ENCODE data around the gene KCNJ15.

The KCNJ15 gene

DNA sequence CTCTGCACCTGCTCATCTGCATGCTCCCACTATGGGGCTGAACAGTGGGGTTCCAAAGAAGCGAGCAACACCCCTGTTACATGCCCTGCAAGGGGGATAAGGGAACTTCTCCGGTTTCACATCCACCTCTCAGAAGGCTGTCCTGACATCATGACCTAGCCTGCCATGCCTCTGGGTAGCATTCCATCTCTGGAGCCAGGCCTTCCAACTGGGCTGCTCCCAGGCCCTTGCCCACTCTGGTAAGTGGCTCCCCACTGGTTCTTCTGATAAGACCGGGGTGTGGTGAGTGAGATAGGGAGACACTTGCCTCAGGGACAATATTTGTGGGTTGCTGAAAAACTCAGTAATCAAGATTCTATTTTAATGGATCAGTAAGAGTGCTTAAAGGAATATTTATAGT is 57.8 kb downstream of the KCNJ15 start:
- intact Hi-C loops (cut with DNase I), result no loop called here

GRCh38 chr21:38315122-38315521 is 58.3 kb downstream of the KCNJ15 start:
- no peak for DNase-seq
- intact Hi-C loops (cut with DNase I), result no loop called here

More for the DNA sequence above, 57.8 kb downstream of the KCNJ15 start:
- DNase-seq, result no peak

DNA sequence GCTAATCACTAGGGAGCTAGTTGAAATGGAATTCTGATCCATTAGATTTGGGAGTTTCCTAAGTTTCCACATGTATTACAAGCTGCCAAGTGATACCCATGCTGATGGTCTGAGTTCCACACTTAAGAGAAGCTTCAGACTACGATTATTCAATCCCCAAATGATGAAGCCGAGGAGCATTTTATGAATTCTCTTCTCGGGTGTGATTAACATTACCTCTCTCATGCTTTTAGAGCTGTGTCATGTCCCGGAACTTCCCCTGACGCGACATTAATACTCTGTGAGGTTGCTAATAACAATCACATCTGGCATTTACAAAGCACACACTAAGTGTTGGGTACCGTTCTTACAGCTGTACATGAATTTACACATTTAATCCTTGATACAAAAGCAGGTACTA is 63.0 kb downstream of the KCNJ15 start:
- no peak for DNase-seq
- intact Hi-C loops (cut with DNase I), result no loop called here

- intact Hi-C loops (cut with DNase I), result no loop called here
- no peak for DNase-seq
These were observed 64.8 kb downstream of the KCNJ15 start for GRCh38 chr21:38321568-38321967.

- DNase-seq, result no peak
- intact Hi-C loops (cut with DNase I), result no loop called here
These were observed 65.6 kb downstream of the KCNJ15 start for GRCh38 chr21:38322311-38322950.

DNA sequence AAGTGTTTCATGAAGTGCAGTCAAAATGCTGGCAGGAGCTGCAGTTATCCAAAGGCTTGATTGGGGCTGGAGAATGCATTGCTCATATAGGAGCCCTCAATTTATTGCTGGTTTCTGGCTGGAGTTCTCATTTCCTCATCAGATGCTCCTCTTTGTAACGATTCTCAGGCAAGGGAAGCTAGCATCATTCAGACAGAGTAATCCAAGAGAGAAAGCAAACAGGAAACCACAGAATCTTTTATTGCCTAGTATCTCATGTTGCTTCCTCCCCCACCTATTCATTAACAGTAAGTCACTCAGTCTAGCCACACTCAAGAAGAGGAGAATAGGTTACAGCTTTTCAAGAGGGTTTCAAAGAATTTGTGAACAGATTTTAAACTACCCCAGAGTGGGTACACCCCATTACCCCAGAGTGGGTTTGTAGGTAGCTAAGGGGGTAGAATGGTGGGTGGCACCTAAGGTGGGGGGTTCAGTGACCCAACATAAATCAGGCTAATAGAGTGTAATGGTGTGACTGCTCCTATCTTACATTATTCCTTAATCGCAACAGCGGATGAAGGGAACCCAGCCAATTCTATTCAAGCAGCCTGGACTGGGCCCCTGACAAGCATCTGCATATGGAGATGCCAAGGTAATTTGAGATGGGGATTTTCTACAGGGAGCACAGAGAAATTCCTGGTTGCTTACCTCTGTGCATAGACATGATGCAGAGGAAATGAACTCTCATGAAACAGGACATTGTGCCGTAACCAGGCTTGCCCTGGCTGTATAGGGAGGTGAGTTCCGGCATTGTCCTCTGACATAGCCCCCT is 67.1 kb downstream of the KCNJ15 start:
- intact Hi-C loops (cut with DNase I), result no loop called here
- no peak for DNase-seq

- DNase-seq, result no peak
- intact Hi-C loops (cut with DNase I), result no loop called here
These were observed 68.4 kb downstream of the KCNJ15 start for GRCh38 chr21:38325216-38325615.

GRCh38 chr21:38325731-38326420 is 69.1 kb downstream of the KCNJ15 start:
- no peak for DNase-seq

DNA sequence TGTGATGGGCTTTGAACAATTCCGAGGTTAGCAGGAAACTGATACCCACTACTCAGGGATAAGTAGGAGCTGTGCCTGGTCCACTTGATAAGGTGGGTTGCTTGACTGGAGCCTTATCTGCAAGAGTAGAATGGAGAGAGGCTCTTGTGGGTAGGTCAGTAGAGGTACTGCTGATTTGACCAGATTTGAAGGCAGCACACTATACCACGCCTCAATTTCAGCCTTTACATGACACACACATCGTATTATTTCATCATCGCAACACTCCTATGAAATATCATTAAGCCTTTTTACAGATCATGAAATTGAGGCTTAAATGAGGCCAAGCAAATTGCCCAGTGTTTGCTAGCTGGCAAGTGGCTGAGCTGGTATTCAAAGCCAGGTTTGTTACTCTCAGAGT is 69.6 kb downstream of the KCNJ15 start:
- intact Hi-C loops (cut with DNase I), result no loop called here
- DNase-seq, result no peak

More at GRCh38 chr21:38325731-38326420, 69.1 kb downstream of the KCNJ15 start:
- intact Hi-C loops (cut with DNase I), result no loop called here

DNA sequence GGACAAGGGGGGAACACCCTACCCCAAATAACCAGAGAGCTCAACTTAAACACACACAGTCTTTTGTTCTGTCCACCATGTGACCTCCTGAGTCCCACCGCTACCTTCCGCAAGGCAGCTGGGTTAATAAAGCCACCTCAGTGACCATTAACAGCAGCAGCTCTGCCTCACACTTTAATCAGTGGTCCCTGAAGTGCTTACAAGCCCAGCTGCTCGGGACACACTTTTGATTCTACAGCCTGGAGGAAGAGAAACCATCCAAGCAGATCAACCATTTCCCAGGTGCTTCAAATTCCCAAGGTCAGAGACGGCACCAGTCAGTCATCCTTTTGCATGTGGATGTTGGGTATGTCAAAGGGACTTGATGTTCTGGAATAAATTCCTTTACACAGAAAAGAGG is 70.1 kb downstream of the KCNJ15 start:
- intact Hi-C loops (cut with DNase I), result no loop called here
- DNase-seq, result no peak

DNA sequence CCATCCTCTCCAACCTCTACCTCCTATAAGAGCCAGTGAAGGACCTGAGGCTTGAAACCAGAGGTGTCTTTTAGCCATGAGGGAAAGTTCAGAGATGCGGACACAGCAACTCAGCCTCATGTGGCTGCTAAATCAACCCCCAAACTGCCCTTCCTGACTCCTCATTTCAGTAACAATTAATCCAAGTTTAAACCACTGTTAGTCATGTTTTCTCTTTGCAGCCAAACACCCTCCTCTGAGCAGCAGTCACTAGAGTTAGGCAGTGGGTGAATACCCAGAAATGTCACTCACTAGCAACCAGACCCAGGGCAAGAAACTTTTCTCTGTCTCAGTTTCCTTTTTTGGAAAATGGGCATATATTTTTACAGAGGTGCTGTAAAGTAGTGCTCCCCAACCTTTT is 71.2 kb downstream of the KCNJ15 start:
- intact Hi-C loops (cut with DNase I), result no loop called here
- DNase-seq, result no peak

DNA sequence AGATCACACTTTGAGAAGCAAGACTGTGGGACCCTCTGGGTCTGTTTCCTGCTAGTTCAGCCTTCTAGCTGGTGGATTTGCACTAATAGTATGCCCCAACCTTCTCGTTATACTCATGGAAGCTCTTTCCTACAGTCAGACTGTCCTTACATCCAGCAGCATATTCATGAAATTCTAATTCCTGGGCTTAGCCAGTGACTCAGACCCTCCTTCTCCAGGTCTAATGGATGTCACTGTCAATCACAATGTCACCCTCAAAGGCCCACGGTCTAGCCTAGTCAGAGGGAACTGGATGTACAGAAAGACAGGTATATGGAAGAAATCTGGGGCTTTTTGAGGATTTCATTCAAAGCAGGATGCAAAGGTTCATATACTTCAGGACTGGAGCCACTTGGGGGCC is 72.4 kb downstream of the KCNJ15 start:
- intact Hi-C loops (cut with DNase I), result no loop called here
- no peak for DNase-seq

- intact Hi-C loops (cut with DNase I), result no loop called here
- DNase-seq, result no peak
These were observed 73.9 kb downstream of the KCNJ15 start for GRCh38 chr21:38330666-38331065.

DNA sequence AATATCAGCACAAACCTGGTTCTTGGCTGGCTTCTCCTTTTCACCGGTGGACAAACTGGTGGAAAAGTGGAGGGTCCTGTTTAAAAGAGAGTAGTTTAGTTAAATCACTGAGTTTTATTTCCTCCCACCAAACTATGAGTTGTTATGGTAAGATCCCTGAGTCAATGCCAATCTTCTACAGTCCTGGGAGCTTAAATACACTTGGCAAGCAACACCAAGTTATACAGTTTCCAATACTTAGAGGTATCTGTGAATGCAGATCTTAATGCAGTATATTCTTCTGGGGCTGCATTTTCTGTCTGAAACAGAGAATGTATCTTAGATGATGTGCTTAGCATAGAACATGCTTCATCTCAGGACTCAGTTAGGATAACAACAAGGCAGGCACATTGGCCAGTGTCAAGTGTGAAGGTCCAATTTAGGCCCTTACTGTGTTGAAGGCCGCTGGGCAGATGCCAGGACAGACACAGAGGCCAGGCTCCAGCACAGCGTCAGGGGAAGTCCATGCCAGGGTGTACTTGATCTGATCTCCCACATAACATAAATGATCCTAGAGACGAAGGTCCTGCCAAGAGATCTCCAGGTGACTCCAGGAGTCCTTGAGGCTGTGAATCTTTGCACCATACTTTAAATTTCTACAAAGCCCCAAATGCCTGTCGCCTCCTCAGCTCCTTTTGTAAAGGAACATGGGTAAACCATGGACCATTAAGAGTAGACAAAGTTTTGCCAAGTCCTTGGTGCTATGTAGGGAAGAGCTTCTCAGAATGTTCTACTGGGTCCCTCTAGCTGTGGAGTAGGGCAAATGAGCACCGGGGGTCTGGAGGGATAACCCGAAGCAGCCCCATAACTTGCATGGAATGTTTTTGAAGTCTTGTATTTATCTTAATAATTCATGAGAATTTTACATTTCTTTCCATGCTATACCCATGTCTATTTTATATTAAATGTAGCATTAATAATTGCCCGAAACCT is 76.8 kb downstream of the KCNJ15 start:
- no peak for DNase-seq
- intact Hi-C loops (cut with DNase I), result no loop called here

DNA sequence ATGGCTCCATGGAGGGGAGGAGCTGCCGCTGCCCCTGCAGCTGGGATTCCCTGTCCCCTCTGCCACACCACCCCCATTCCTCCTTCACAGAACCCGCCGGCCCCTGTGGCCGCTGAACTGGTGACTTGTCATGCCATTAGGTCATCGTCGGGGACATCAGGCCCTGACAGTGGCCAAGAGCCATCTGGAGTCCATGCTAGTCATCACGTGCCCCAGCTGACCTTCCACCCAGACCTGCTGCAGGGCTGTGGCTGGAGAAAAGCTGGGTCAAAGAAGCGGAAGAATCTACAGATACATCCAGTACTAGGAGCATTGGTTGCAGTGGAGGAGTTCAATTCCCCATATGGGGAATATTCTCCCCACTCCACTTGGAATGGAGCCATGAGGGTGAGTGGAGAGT is 78.1 kb downstream of the KCNJ15 start:
- peak in 7 of 42 donors; percentile 10 to 48 (median 18) for DNase-seq
- intact Hi-C loops (cut with DNase I), result no loop called here

- no peak for DNase-seq
- intact Hi-C loops (cut with DNase I), result no loop called here
These were observed 81.0 kb downstream of the KCNJ15 start for GRCh38 chr21:38337793-38338192.

DNA sequence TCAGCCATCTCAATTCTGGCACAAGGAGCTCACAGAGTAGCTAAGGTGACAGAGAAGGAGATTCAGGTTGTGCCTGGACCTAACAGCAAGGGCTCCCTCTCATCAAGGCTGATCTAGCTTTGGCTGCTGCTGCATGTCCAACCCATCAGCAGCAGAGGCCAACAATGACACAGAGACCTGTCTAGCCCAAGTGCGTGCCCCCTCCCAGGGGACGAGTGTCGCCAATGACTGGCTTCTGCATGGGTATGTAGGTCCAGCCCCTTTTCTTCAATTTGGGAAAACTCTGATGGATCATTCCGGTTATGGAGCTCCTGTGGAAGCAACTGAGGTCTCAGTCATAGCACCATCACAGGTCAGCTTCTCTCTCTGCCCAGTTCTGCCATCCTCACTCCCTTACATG is 83.3 kb downstream of the KCNJ15 start:
- DNase-seq, result no peak
- intact Hi-C loops (cut with DNase I), result no loop called here

- intact Hi-C loops (cut with DNase I), result no loop called here
These were observed 84.8 kb downstream of the KCNJ15 start for GRCh38 chr21:38341546-38342012.

DNA sequence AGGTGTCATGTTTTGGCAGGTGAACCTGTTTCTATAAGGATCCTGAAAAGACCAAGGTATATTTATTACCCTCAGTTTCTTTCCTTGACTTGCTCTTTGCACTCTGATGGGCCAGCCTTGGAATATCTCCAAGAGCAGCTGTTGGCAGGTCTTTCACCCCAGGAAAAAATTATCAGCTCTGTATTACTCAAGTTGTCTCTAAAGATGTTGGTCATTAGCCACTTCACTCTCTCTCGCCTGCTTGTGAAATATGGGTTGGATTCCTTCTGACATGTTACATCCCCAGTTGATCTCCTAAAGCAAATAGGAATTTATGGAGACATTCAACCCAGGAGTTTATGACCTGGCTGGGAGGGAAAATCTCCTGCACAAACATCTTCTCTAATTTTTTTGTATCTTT is 85.9 kb downstream of the KCNJ15 start:
- no peak for DNase-seq
- intact Hi-C loops (cut with DNase I), result no loop called here

More at GRCh38 chr21:38341546-38342012, 84.8 kb downstream of the KCNJ15 start:
- no peak for DNase-seq

Measured in head of caudate nucleus (tissue), 42 donors.